Ovary (tissue), 9 donors: ENCODE results near the gene KCTD16. TPM values are rescaled to one million over a fixed set of nuclear protein-coding genes. Genes with fewer than 3 reads are reported as not detected.

Experiments
- DNase-seq, 5 donors: peaks; one replicate each; pipeline ENCODE4 v3.0.0-alpha.2; 2019 to 2020
- H3K27ac ChIP-seq, 2 donors: fragments of 200-600 bp; one replicate each; pipeline versions ENCODE4 v1.5.1 to v1.8.0; 2019 to 2022
- H3K27me3 ChIP-seq: fragments of 200-600 bp; one replicate; pipeline ENCODE4 v1.8.0; 2022
- H3K36me3 ChIP-seq: fragments of 200-600 bp; sonication (generic); one replicate; pipeline ENCODE4 v1.5.1; 2019
- H3K4me1 ChIP-seq: one replicate; pipeline ENCODE4 v1.8.1; 2013; ENCODE audit warnings: mild to moderate bottlenecking, moderate library complexity; ENCODE audit not compliant: insufficient read depth
- H3K4me3 ChIP-seq: fragments of 200-600 bp; sonication (generic); one replicate; pipeline ENCODE4 v1.5.1; 2017
- H3K9me3 ChIP-seq, 2 donors: fragments of 200-600 bp in 1 of 2; sonication (generic) in 1 of 2; one replicate each; pipeline versions ENCODE4 v1.5.1 to v1.8.1; 2013 to 2019; ENCODE audit warnings: mild to moderate bottlenecking in 1 of 2, moderate library complexity in 1 of 2
- CTCF ChIP-seq, 3 donors: fragments of 450-650 bp in 2 of 3; fragments of 200-600 bp in 1 of 3; IDR thresholded peaks; one replicate each; pipeline versions ENCODE4 v1.5.1 to v1.8.0; 2016 to 2022; ENCODE audit warnings: antibody characterized with exemption in 3 of 3, mild to moderate bottlenecking in 1 of 3
- EP300 ChIP-seq: sonication (generic); formaldehyde crosslinking; IDR thresholded peaks from one replicate; pipeline ENCODE4 v1.6.1; 2017; ENCODE audit warnings: antibody characterized with exemption
- POLR2A ChIP-seq: fragments of 450-650 bp; IDR thresholded peaks from one replicate; pipeline ENCODE4 v1.6.1; 2017; ENCODE audit warnings: antibody characterized with exemption, mild to moderate bottlenecking, moderate library complexity
- WGBS, 3 donors: extraction: QIAGEN DNeasy Blood & Tissue Kit in 1 of 3; methylation state at CpG; one replicate each; pipeline versions ENCODE4 v1.1.5 to v1.1.7; 2013 to 2017; 5-methylcytosine and 5-hydroxymethylcytosine counted together
- intact Hi-C, 4 donors: fragments of 100-400 bp; cut with DNase I; formaldehyde crosslinking; loops; one replicate each; pipeline versions ENCODE4 v1.11.0 to v1.15.1; 2022 to 2023
- polyA plus RNA-seq, 2 donors: library from polyadenylated mRNA; stranded (reverse); fragments of 200-250 nt in 1 of 2; fragments of 350-450 nt in 1 of 2; fragmentation: Illumina TruSeq in 1 of 2; extraction: RNeasy Lipid Tissue Mini Kit (QIAGEN cat#74804) in 1 of 2; gene quantifications; one replicate each; pipeline ENCODE4 v1.2.3, GENCODE V29; 2013 to 2014
- total RNA-seq, 7 donors: library from RNA; depleted of rRNA in 2 of 7; stranded (reverse); fragments of >200 nt in 2 of 7; fragmentation: NEBNext Ultra II Directional in 3 of 7; extraction: Animal tissue kit (Norgen Biotek cat#: 25700) in 3 of 7; gene quantifications; one replicate each; pipeline versions ENCODE4 v1.1.0 to v1.2.4, GENCODE V29; 2016 to 2023
- donor health status: DM: no; HTN: no; CAD: no; lungs with moderate emphysema.
- donor health status: DM: no; HTN: no; CAD: no.
- donor health status: Bipolar disorder and iron deficiency.
- donor health status: DM: yes; HTN: yes; CAD: no.
- donor health status: DM: no; HTN: no; CAD: no.
- donor health status: DM: yes; HTN: yes; CAD: no.

KCTD16 gene
- total and polyA plus RNA-seq, 9 donors = under 0.01 to 0.46 (median 0.13) TPM; not detected in 1

DNA sequence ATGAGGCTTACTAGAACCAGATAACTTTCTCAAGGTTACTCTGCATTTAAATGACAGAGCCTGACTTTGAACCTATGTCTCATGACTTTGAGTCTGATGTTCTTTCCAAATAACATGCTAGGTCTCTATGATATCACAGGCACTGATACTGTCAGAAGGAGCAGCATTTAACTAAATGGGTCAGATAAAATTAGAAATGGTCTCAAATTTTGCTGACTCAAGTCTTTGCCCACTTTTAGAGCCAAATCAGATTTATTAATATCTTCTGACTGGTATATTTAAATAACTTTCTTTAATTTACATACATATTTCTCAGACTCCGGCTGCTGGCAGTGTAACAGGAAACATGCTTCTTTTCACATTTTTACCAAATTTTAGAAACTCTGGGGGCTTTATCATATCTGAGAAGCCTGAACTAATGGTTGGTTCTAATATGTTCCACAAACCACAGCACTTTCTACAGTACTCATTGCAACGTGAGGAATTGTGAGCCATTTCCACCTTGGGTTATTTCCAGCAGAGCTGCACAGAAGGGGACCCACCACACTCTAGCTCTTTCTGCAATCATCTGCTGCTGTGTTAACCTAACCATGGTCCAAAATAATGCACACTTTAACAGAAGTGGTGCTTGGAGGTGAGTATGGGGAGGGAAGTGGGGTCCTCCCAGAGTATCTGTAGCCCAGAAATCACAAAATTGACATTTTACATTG lies 79.2 kb downstream of the KCTD16 start:
- no peak for DNase-seq
- no peaks in the 10 kb centered on the region for H3K4me1 ChIP-seq
- 26 to 37% (median 35%) methylated on average over 2 of the region's 2 CpGs for WGBS, 3 donors
- TF ChIP-seq EP300 (no peak), POLR2A (no peak), CTCF (IDR thresholded peaks at IDR 0.05) (no peak)
- H3K4me3 ChIP-seq = no peak overlapping the region
- no peaks in the 10 kb centered on the region for H3K36me3 ChIP-seq
- H3K27me3 ChIP-seq = no peaks in the 10 kb centered on the region
- no peak overlapping the region for H3K27ac ChIP-seq
- intact Hi-C loops = no loop called here
- no peaks in the 10 kb centered on the region for H3K9me3 ChIP-seq

DNA sequence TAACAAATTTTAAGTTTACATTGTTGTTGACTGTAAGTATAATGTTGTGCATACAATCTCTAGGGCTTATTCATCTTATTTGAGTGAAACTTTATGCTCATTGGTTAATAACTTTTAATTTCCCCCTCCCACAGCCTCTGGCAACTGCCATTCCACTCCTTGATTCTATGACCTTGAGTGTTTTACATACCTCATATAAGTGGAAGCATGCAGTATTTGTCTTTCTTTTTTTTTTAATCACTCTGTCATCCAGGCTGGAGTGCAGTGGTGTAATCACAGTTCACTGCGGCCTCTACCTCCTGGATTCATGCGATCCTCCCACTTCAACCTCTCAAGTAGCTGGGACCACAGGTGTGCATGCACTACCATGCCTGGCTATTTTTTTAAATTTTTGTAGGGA lies 83.9 kb downstream of the KCTD16 start:
- intact Hi-C loops = no loop called here
- Histone ChIP-seq H3K27me3 (no peaks in the 10 kb centered on the region), H3K4me1 (no peaks in the 10 kb centered on the region), H3K9me3 (no peaks in the 10 kb centered on the region), H3K36me3 (no peaks in the 10 kb centered on the region), H3K4me3 (no peak overlapping the region), H3K27ac (no peak overlapping the region)
- TF ChIP-seq POLR2A (no peak), CTCF (IDR thresholded peaks at IDR 0.05) (no peak), EP300 (no peak)
- WGBS, 3 donors = 70 to 79% (median 78%) methylated on average over 2 of the region's 2 CpGs
- DNase-seq = no peak

GRCh38 chr5:144260121-144260520 lies 89.4 kb downstream of the KCTD16 start:
- no peak for TF ChIP-seq EP300
- no peak for TF ChIP-seq POLR2A
- TF ChIP-seq CTCF (IDR thresholded peaks at IDR 0.05) = no peak
- H3K27me3 ChIP-seq = no peaks in the 10 kb centered on the region
- WGBS, 3 donors = 16 to 30% (median 24%) methylated on average over 2 of the region's 2 CpGs
- H3K27ac ChIP-seq = no peak overlapping the region
- H3K4me3 ChIP-seq = no peak overlapping the region
- DNase-seq = no peak
- no peaks in the 10 kb centered on the region for H3K36me3 ChIP-seq
- H3K9me3 ChIP-seq = no peaks in the 10 kb centered on the region
- intact Hi-C loops = no loop called here
- H3K4me1 ChIP-seq = no peaks in the 10 kb centered on the region

DNA sequence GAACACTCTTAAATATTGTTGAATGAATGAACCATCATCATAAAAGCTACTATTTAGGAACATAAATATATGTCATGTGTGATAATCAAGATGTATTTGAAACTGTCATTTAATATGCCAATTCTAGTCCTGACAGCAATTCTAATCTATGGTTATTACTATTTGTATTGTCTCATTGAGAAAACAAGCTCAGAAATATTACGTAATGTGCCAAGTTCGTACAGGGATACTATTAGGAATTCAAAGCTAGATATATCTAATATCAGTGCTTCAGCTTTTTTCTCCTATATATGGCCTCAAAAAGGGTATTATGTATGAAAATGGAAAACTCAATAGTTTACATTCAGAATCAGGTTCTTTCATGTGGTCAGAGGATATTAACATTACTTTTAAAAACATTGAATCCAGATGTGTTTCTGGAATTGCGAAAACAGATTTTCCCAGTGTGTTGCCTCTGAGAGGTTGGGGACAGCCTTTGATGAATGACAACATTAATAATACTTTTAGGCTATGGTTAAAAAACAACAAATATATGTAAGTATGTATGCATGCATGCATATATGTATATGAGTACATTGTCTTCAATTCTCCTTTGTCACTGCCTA lies 95.1 kb downstream of the KCTD16 start:
- intact Hi-C loops = no loop called here
- Histone ChIP-seq H3K36me3 (no peaks in the 10 kb centered on the region), H3K4me1 (no peaks in the 10 kb centered on the region), H3K27me3 (no peaks in the 10 kb centered on the region), H3K27ac (no peak overlapping the region), H3K4me3 (no peak overlapping the region), H3K9me3 (no peaks in the 10 kb centered on the region)
- 70 to 81% (median 79%) methylated on average over 3 of the region's 3 CpGs for whole genome bisulfite sequencing, 3 donors
- DNase-seq = no peak
- TF ChIP-seq CTCF (IDR thresholded peaks at IDR 0.05) = no peak
